ENCODE measurements around the gene SLIT1.

The SLIT1 gene

GRCh38 chr10:97078261-97078937 lies 107.4 kb downstream of the SLIT1 start:
- TF ChIP-seq, protein P1, sequence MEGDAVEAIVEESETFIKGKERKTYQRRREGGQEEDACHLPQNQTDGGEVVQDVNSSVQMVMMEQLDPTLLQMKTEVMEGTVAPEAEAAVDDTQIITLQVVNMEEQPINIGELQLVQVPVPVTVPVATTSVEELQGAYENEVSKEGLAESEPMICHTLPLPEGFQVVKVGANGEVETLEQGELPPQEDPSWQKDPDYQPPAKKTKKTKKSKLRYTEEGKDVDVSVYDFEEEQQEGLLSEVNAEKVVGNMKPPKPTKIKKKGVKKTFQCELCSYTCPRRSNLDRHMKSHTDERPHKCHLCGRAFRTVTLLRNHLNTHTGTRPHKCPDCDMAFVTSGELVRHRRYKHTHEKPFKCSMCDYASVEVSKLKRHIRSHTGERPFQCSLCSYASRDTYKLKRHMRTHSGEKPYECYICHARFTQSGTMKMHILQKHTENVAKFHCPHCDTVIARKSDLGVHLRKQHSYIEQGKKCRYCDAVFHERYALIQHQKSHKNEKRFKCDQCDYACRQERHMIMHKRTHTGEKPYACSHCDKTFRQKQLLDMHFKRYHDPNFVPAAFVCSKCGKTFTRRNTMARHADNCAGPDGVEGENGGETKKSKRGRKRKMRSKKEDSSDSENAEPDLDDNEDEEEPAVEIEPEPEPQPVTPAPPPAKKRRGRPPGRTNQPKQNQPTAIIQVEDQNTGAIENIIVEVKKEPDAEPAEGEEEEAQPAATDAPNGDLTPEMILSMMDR (IDR thresholded peaks at IDR 0.05; ENCODE audit: control insufficient read depth, insufficient read depth, low read depth, low read length, missing control alignments) = no peak
- DNase-seq (ENCODE audit: low read depth) = no peak

DNA sequence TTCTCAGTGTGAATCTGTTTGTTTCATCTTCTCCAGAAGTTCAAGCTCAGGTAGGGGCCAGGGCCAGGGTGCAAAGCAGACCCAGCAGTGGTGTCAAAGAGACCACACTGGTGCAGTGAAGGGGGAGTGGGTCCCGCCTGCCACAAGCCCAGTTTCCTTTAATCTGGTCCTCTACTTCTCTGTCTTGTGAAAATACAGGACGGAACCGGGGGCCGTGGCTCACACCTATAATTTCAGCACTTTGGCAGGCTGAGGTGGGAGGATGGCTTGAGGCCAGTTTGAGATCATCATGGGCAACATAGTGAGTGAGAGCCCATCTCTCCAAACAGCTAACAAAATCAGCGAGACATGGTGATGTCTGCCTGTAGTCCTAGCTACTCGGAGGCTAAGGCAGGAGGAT lies 109.0 kb downstream of the SLIT1 start:
- TF ChIP-seq, protein P1 (IDR thresholded peaks at IDR 0.05; ENCODE audit: control insufficient read depth, insufficient read depth, low read depth, low read length, missing control alignments) = no peak
- DNase-seq (ENCODE audit: low read depth) = no peak
- H3K4me3 ChIP-seq (ENCODE audit: control insufficient read depth, low read depth, low read length) = no peak overlapping the region

More at GRCh38 chr10:97078261-97078937, 107.4 kb downstream of the SLIT1 start:
- H3K4me3 ChIP-seq (ENCODE audit: control insufficient read depth, low read depth, low read length) = no peak overlapping the region

GRCh38 chr10:97075961-97076525 lies 109.7 kb downstream of the SLIT1 start:
- TF ChIP-seq, protein P1 (IDR thresholded peaks at IDR 0.05; ENCODE audit: control insufficient read depth, insufficient read depth, low read depth, low read length, missing control alignments) = no peak
- no peak for DNase-seq (ENCODE audit: low read depth)
- no peak overlapping the region for H3K4me3 ChIP-seq (ENCODE audit: control insufficient read depth, low read depth, low read length)

GRCh38 chr10:97075421-97075820 lies 110.3 kb downstream of the SLIT1 start:
- TF ChIP-seq, protein P1 (IDR thresholded peaks at IDR 0.05; ENCODE audit: control insufficient read depth, insufficient read depth, low read depth, low read length, missing control alignments) = no peak
- H3K4me3 ChIP-seq (ENCODE audit: control insufficient read depth, low read depth, low read length) = no peak overlapping the region
- DNase-seq (ENCODE audit: low read depth) = no peak

- H3K4me3 ChIP-seq (ENCODE audit: control insufficient read depth, low read depth, low read length) = no peak overlapping the region
- DNase-seq (ENCODE audit: low read depth) = no peak
- TF ChIP-seq, protein P1 (IDR thresholded peaks at IDR 0.05; ENCODE audit: control insufficient read depth, insufficient read depth, low read depth, low read length, missing control alignments) = no peak
These were observed 111.3 kb downstream of the SLIT1 start for GRCh38 chr10:97074256-97075145.

DNA sequence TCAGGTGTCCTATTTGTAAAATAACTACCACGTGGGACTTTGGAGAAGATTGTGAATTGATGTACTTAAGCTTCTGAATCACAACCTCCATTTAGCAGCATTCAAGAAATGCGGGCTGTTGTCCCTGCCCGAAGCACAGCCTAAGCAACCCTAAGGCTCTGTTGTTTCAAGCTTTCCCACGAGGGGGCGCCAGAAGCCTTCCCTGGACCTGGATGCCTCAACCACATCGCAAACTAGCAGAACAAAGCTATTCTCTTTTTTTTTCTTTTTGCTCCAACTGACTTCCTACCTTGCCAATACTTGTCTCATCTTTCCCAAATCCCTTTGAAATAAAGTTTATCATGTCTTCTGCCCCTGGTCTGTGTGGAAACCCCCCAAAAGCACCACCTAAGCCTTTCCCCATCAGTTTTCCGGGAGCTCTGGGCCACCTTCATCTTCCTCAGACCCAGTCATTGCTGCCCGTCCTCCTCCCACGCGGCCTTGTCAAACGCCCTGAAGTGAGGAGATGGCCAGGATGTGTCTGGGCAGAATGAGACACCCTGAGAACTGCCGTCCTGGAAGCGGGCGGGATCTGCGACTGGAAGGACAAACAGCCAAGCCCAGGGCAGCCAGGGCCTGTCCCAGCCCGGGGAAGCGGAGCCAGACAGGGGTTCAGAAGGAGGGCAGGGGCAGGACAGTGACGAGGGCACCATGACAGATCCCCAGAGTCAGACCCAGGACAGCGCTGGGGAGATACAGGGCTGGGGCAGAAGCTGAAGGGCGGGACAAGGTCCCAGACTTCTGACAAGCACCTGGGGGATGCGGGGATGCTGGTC lies 112.7 kb downstream of the SLIT1 start:
- TF ChIP-seq, protein P1 (IDR thresholded peaks at IDR 0.05; ENCODE audit: control insufficient read depth, insufficient read depth, low read depth, low read length, missing control alignments) = peak; percentile 94
- H3K4me3 ChIP-seq (ENCODE audit: control insufficient read depth, low read depth, low read length) = no peak overlapping the region
- DNase-seq (ENCODE audit: low read depth) = peak; percentile 43
